ENCODE data around the gene PLEKHG3. TPM values are rescaled to one million over a fixed set of nuclear protein-coding genes. Genes with fewer than 3 reads are reported as not detected.
A peak's percentile ranks its signal among the peaks of the same experiment; 100 is the strongest.

PLEKHG3 gene
- total RNA-seq, 3 donors from 2014 or later, result 18.7 to 31.5 (median 30.3) TPM

DNA sequence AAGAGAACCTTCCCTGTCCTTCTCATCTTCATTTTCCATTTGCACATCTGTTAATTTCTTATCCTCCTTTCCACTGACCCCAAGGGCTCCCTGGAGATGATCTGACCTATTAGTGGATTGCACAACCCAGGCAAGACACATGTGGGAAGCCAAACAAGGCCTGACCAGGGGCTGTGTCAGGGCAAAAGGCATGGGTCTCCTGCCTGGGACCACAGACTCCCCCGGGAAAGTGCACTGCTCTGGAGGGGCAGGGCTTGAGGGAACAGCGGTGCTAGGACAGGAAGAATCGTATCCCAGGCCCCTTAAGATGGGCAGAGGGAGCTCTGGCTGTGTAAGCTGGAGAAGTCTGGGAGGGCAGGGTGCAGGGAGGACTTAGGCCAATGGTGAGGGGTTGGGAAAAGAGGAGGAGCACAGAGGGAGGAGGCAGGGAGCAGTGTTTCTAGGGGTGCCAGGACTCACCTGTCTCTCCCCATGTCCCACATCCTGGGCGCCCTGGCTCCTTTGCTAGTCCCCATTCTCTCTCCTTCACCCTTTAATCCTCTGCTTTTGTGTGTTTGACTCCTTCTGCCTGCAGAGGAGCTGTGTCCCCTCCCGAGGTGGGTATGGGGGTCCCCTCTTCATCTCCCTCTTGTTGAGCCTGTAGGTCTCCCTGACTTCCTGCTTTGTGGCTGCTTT is 25.3 kb downstream of the PLEKHG3 start:
- Histone ChIP-seq H3K36me3 (no peaks in the 10 kb centered on the region), H3K27ac (peak overlapping the region in 1 of 2 donors; percentile 32), H3K4me3 (no peak overlapping the region), H3K27me3 (no peaks in the 10 kb centered on the region), H3K4me1 (no peaks in the 10 kb centered on the region), H3K9me3 (no peaks in the 10 kb centered on the region)
- no peak for DNase-seq (ENCODE audit: low spot score in 2 of 2)
- intact Hi-C loops (cut with DNase I; ENCODE audit: low total_unique reads), result no loop called here
- TF ChIP-seq, protein P1, sequence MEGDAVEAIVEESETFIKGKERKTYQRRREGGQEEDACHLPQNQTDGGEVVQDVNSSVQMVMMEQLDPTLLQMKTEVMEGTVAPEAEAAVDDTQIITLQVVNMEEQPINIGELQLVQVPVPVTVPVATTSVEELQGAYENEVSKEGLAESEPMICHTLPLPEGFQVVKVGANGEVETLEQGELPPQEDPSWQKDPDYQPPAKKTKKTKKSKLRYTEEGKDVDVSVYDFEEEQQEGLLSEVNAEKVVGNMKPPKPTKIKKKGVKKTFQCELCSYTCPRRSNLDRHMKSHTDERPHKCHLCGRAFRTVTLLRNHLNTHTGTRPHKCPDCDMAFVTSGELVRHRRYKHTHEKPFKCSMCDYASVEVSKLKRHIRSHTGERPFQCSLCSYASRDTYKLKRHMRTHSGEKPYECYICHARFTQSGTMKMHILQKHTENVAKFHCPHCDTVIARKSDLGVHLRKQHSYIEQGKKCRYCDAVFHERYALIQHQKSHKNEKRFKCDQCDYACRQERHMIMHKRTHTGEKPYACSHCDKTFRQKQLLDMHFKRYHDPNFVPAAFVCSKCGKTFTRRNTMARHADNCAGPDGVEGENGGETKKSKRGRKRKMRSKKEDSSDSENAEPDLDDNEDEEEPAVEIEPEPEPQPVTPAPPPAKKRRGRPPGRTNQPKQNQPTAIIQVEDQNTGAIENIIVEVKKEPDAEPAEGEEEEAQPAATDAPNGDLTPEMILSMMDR (IDR thresholded peaks at IDR 0.05), result no peak
- TF ChIP-seq POLR2AphosphoS5 (IDR thresholded peaks at IDR 0.05) (no peak), POLR2A (IDR thresholded peaks at IDR 0.05) (no peak)

DNA sequence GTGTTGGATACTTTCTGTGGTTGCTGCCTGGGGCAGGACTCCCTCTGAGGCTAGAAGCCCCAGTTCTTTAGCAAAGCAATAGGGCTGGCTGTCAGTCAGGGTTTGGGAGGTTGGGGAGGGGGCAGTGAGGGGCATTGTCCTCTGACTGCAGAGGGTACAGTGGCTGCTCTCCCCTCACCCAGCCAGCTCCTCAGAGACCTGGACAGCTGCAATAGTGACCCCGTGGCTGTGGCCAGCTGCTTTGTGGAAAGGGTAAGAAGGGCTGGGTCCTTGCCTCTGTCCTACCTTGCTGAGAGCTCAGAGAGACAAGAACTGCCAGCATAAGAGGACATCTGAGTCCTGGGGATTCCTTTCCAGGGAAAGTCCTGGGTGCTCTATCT is 25.8 kb downstream of the PLEKHG3 start:
- H3K4me1 ChIP-seq, result no peaks in the 10 kb centered on the region
- TF ChIP-seq POLR2A (IDR thresholded peaks at IDR 0.05) (no peak), POLR2AphosphoS5 (IDR thresholded peaks at IDR 0.05) (no peak)
- TF ChIP-seq, protein P1 (IDR thresholded peaks at IDR 0.05), result no peak
- H3K4me3 ChIP-seq, result no peak overlapping the region
- H3K36me3 ChIP-seq, result no peaks in the 10 kb centered on the region
- intact Hi-C loops (cut with DNase I; ENCODE audit: low total_unique reads), result no loop called here
- H3K27ac ChIP-seq, result peak overlapping the region in 1 of 2 donors; percentile 32
- H3K9me3 ChIP-seq, result no peaks in the 10 kb centered on the region
- H3K27me3 ChIP-seq, result no peaks in the 10 kb centered on the region
- no peak for DNase-seq (ENCODE audit: low spot score in 2 of 2)

DNA sequence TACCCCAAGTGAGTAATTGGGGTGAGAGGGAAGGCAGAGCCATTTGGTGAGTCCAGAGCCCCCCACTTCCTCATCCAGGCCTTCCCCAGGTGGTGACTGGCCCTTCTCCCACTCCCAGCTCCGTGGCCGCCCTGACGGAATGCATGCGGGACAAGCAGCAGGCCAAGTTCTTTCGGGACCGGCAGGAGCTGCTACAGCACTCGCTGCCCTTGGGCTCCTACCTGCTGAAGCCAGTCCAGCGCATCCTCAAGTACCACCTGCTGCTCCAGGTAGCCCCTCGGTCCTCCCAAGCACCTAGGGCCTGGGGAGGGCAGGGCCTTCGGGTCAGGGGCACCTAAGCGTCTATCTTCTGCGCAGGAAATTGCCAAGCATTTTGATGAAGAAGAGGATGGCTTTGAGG is 26.5 kb downstream of the PLEKHG3 start:
- H3K9me3 ChIP-seq, result no peaks in the 10 kb centered on the region
- no peak for DNase-seq (ENCODE audit: low spot score in 2 of 2)
- no peak overlapping the region for H3K4me3 ChIP-seq
- no peaks in the 10 kb centered on the region for H3K4me1 ChIP-seq
- TF ChIP-seq, protein P1 (IDR thresholded peaks at IDR 0.05), result no peak
- TF ChIP-seq POLR2A (IDR thresholded peaks at IDR 0.05), result no peak
- no peak for TF ChIP-seq POLR2AphosphoS5 (IDR thresholded peaks at IDR 0.05)
- H3K27ac ChIP-seq, result no peak overlapping the region
- no peaks in the 10 kb centered on the region for H3K27me3 ChIP-seq
- intact Hi-C loops (cut with DNase I; ENCODE audit: low total_unique reads), result no loop called here
- H3K36me3 ChIP-seq, result no peaks in the 10 kb centered on the region

DNA sequence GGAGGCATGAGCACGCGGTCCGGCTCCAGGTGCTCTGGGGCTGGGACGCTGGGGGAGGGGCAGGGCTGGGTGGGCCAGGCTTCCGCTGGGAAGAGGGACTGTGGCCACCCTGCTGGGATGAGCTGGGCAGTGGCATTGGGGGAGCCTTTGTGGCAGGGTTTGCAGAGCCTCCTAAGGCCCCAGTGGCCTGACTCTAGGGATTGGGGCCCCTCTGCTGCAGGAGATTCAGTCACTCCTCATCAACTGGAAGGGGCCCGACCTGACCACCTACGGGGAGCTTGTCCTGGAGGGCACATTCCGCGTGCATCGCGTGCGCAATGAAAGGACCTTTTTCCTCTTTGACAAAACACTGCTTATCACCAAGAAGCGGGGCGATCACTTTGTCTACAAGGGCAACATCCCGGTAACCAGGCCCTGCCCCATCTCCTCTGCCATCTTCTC is 26.9 kb downstream of the PLEKHG3 start:
- no peak overlapping the region for H3K27ac ChIP-seq

DNA sequence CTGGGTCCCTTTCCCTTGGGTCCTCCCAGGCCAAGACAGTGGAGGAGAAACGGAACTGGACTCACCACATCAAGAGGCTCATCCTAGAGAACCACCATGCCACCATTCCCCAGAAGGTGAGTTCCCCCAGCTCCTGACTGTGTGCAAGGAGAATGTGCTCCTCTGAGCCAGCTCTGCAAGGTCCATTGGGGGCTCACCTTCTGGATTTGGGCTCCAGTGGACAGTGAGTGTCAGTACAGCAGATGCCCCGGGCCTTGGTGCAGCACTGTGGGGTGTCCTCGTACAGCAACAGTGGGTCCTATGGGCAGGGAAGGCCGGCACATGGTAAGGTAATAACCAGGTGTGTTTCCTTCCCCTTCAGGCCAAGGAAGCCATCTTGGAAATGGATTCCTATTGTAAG is 27.8 kb downstream of the PLEKHG3 start:
- TF ChIP-seq POLR2AphosphoS5 (IDR thresholded peaks at IDR 0.05) (no peak), POLR2A (IDR thresholded peaks at IDR 0.05) (no peak)
- TF ChIP-seq, protein P1 (IDR thresholded peaks at IDR 0.05), result no peak
- no peak for DNase-seq (ENCODE audit: low spot score in 2 of 2)
- intact Hi-C loops (cut with DNase I; ENCODE audit: low total_unique reads), result no loop called here
- Histone ChIP-seq H3K4me1 (no peaks in the 10 kb centered on the region), H3K27ac (no peak overlapping the region), H3K27me3 (no peaks in the 10 kb centered on the region), H3K4me3 (no peak overlapping the region), H3K36me3 (no peaks in the 10 kb centered on the region), H3K9me3 (no peaks in the 10 kb centered on the region)

More for the DNA sequence above, 26.9 kb downstream of the PLEKHG3 start:
- no peaks in the 10 kb centered on the region for H3K4me1 ChIP-seq
- H3K9me3 ChIP-seq, result no peaks in the 10 kb centered on the region
- no peak overlapping the region for H3K4me3 ChIP-seq
- TF ChIP-seq, protein P1 (IDR thresholded peaks at IDR 0.05), result no peak
- TF ChIP-seq POLR2AphosphoS5 (IDR thresholded peaks at IDR 0.05) (no peak), POLR2A (IDR thresholded peaks at IDR 0.05) (no peak)
- no peak for DNase-seq (ENCODE audit: low spot score in 2 of 2)
- intact Hi-C loops (cut with DNase I; ENCODE audit: low total_unique reads), result no loop called here
- no peaks in the 10 kb centered on the region for H3K27me3 ChIP-seq
- no peaks in the 10 kb centered on the region for H3K36me3 ChIP-seq
